Measurements from ENCODE around the gene HERC4.

HERC4 gene

GRCh38 chr10:68103261-68103878 lies 28.3 kb upstream of the HERC4 start:
- Mint-ChIP-seq H3K27me3 (peaks cover 3% of the 10 kb centered on the region), H3K9me3 (no peaks in the 10 kb centered on the region), H3K4me1 (ENCODE audit: low read depth) (no peaks in the 10 kb centered on the region), H3K36me3 (ENCODE audit: low read depth) (no peaks in the 10 kb centered on the region), H3K27ac (no peak overlapping the region), H3K4me3 (no peak overlapping the region)

- H3K27me3 Mint-ChIP-seq = no peaks in the 10 kb centered on the region
- no peaks in the 10 kb centered on the region for H3K4me1 Mint-ChIP-seq (ENCODE audit: low read depth)
- H3K4me3 Mint-ChIP-seq = no peak overlapping the region
- no peaks in the 10 kb centered on the region for H3K36me3 Mint-ChIP-seq (ENCODE audit: low read depth)
- no peak overlapping the region for H3K27ac Mint-ChIP-seq
- H3K9me3 Mint-ChIP-seq = no peaks in the 10 kb centered on the region
Measured at GRCh38 chr10:68101066-68101465, 26.0 kb upstream of the HERC4 start.

GRCh38 chr10:68099736-68100135 lies 24.7 kb upstream of the HERC4 start:
- H3K9me3 Mint-ChIP-seq = no peaks in the 10 kb centered on the region
- H3K27ac Mint-ChIP-seq = no peak overlapping the region
- H3K27me3 Mint-ChIP-seq = no peaks in the 10 kb centered on the region
- no peaks in the 10 kb centered on the region for H3K4me1 Mint-ChIP-seq (ENCODE audit: low read depth)
- no peak overlapping the region for H3K4me3 Mint-ChIP-seq
- no peaks in the 10 kb centered on the region for H3K36me3 Mint-ChIP-seq (ENCODE audit: low read depth)

- Mint-ChIP-seq H3K9me3 (no peaks in the 10 kb centered on the region), H3K36me3 (ENCODE audit: low read depth) (no peaks in the 10 kb centered on the region), H3K27ac (no peak overlapping the region), H3K27me3 (no peaks in the 10 kb centered on the region), H3K4me3 (no peak overlapping the region), H3K4me1 (ENCODE audit: low read depth) (no peaks in the 10 kb centered on the region)
Measured at GRCh38 chr10:68096913-68097516, 21.9 kb upstream of the HERC4 start.

- Mint-ChIP-seq H3K27me3 (no peaks in the 10 kb centered on the region), H3K36me3 (ENCODE audit: low read depth) (no peaks in the 10 kb centered on the region), H3K9me3 (no peaks in the 10 kb centered on the region), H3K4me3 (no peak overlapping the region), H3K4me1 (ENCODE audit: low read depth) (no peaks in the 10 kb centered on the region), H3K27ac (no peak overlapping the region)
Measured at GRCh38 chr10:68095153-68095552, 20.1 kb upstream of the HERC4 start.

GRCh38 chr10:68092512-68092911 lies 17.4 kb upstream of the HERC4 start:
- Mint-ChIP-seq H3K27me3 (peaks cover under 1% of the 10 kb centered on the region), H3K27ac (no peak overlapping the region), H3K4me1 (ENCODE audit: low read depth) (peaks cover 5% of the 10 kb centered on the region), H3K4me3 (no peak overlapping the region), H3K36me3 (ENCODE audit: low read depth) (no peaks in the 10 kb centered on the region), H3K9me3 (no peaks in the 10 kb centered on the region)

GRCh38 chr10:68090586-68090985 lies 15.5 kb upstream of the HERC4 start:
- Mint-ChIP-seq H3K27ac (no peak overlapping the region), H3K9me3 (no peaks in the 10 kb centered on the region), H3K4me1 (ENCODE audit: low read depth) (peaks cover 5% of the 10 kb centered on the region), H3K4me3 (no peak overlapping the region), H3K36me3 (ENCODE audit: low read depth) (no peaks in the 10 kb centered on the region), H3K27me3 (peaks cover 3% of the 10 kb centered on the region)

- Mint-ChIP-seq H3K4me1 (ENCODE audit: low read depth) (peaks cover 5% of the 10 kb centered on the region), H3K27me3 (peaks cover 3% of the 10 kb centered on the region), H3K9me3 (no peaks in the 10 kb centered on the region), H3K27ac (no peak overlapping the region), H3K36me3 (ENCODE audit: low read depth) (no peaks in the 10 kb centered on the region), H3K4me3 (no peak overlapping the region)
Measured at GRCh38 chr10:68088740-68089139, 13.7 kb upstream of the HERC4 start.

- peaks cover 4% of the 10 kb centered on the region for H3K27me3 Mint-ChIP-seq
- no peaks in the 10 kb centered on the region for H3K9me3 Mint-ChIP-seq
- peaks cover 5% of the 10 kb centered on the region for H3K4me1 Mint-ChIP-seq (ENCODE audit: low read depth)
- H3K36me3 Mint-ChIP-seq (ENCODE audit: low read depth) = no peaks in the 10 kb centered on the region
- H3K4me3 Mint-ChIP-seq = no peak overlapping the region
- no peak overlapping the region for H3K27ac Mint-ChIP-seq
Measured at GRCh38 chr10:68087685-68088401, 12.8 kb upstream of the HERC4 start.

- no peak overlapping the region for H3K27ac Mint-ChIP-seq
- peaks cover 5% of the 10 kb centered on the region for H3K4me1 Mint-ChIP-seq (ENCODE audit: low read depth)
- H3K4me3 Mint-ChIP-seq = no peak overlapping the region
- no peaks in the 10 kb centered on the region for H3K36me3 Mint-ChIP-seq (ENCODE audit: low read depth)
- peaks cover 7% of the 10 kb centered on the region for H3K27me3 Mint-ChIP-seq
- H3K9me3 Mint-ChIP-seq = no peaks in the 10 kb centered on the region
Measured at GRCh38 chr10:68086910-68087684, 12.0 kb upstream of the HERC4 start.

GRCh38 chr10:68086011-68086410 lies 10.9 kb upstream of the HERC4 start:
- H3K27me3 Mint-ChIP-seq = peaks cover 7% of the 10 kb centered on the region
- peaks cover 5% of the 10 kb centered on the region for H3K4me1 Mint-ChIP-seq (ENCODE audit: low read depth)
- no peaks in the 10 kb centered on the region for H3K9me3 Mint-ChIP-seq
- no peaks in the 10 kb centered on the region for H3K36me3 Mint-ChIP-seq (ENCODE audit: low read depth)
- H3K27ac Mint-ChIP-seq = no peak overlapping the region
- H3K4me3 Mint-ChIP-seq = no peak overlapping the region

- no peak overlapping the region for H3K4me3 Mint-ChIP-seq
Measured at GRCh38 chr10:68084469-68084868, 9.4 kb upstream of the HERC4 start.

GRCh38 chr10:68083953-68084352 lies 8.9 kb upstream of the HERC4 start:
- H3K36me3 Mint-ChIP-seq (ENCODE audit: low read depth) = no peaks in the 10 kb centered on the region
- H3K27me3 Mint-ChIP-seq = peaks cover 7% of the 10 kb centered on the region
- no peaks in the 10 kb centered on the region for H3K9me3 Mint-ChIP-seq
- H3K4me1 Mint-ChIP-seq (ENCODE audit: low read depth) = peaks cover 4% of the 10 kb centered on the region
- no peak overlapping the region for H3K4me3 Mint-ChIP-seq
- H3K27ac Mint-ChIP-seq = no peak overlapping the region

More at GRCh38 chr10:68084469-68084868, 9.4 kb upstream of the HERC4 start:
- H3K9me3 Mint-ChIP-seq = no peaks in the 10 kb centered on the region
- H3K27ac Mint-ChIP-seq = no peak overlapping the region
- peaks cover 5% of the 10 kb centered on the region for H3K4me1 Mint-ChIP-seq (ENCODE audit: low read depth)
- peaks cover 7% of the 10 kb centered on the region for H3K27me3 Mint-ChIP-seq
- no peaks in the 10 kb centered on the region for H3K36me3 Mint-ChIP-seq (ENCODE audit: low read depth)

- Mint-ChIP-seq H3K4me3 (no peak overlapping the region), H3K9me3 (no peaks in the 10 kb centered on the region), H3K27me3 (peaks cover 7% of the 10 kb centered on the region), H3K27ac (no peak overlapping the region), H3K36me3 (ENCODE audit: low read depth) (no peaks in the 10 kb centered on the region), H3K4me1 (ENCODE audit: low read depth) (no peaks in the 10 kb centered on the region)
Measured at GRCh38 chr10:68082872-68083271, 7.8 kb upstream of the HERC4 start.

GRCh38 chr10:68081916-68082315 lies 6.8 kb upstream of the HERC4 start:
- Mint-ChIP-seq H3K27me3 (peaks cover 4% of the 10 kb centered on the region), H3K4me1 (ENCODE audit: low read depth) (no peaks in the 10 kb centered on the region), H3K36me3 (ENCODE audit: low read depth) (no peaks in the 10 kb centered on the region), H3K9me3 (no peaks in the 10 kb centered on the region), H3K4me3 (no peak overlapping the region), H3K27ac (no peak overlapping the region)

Data from stimulated activated naive CD8-positive, alpha-beta T cell treated with anti-CD3 and anti-CD28 coated beads, Interleukin-15, Interleukin-2, amounts not matched to agents 100 ng/mL and 50 ng/mL, for 24 hours (primary cell).